Middle frontal gyrus (tissue), 1 donor: ENCODE data around the gene KRTAP4-5.
"Not testable (repeated sequence)": the region's sequence is repeated elsewhere in the genome, so short reads cannot be mapped to it uniquely, and the experiment has no call there.

Experiments
- DNase-seq: peaks from one replicate; pipeline ENCODE4 v3.0.0-alpha.2; 2015; ENCODE audit warnings: low spot score; ENCODE audit errors: extremely low spot score

Gene KRTAP4-5

GRCh38 chr17:41108728-41109386, 40.8 kb downstream of the KRTAP4-5 start:
- DNase-seq: not testable (repeated sequence)

GRCh38 chr17:41107941-41108450, 41.6 kb downstream of the KRTAP4-5 start:
- no peak for DNase-seq

DNA sequence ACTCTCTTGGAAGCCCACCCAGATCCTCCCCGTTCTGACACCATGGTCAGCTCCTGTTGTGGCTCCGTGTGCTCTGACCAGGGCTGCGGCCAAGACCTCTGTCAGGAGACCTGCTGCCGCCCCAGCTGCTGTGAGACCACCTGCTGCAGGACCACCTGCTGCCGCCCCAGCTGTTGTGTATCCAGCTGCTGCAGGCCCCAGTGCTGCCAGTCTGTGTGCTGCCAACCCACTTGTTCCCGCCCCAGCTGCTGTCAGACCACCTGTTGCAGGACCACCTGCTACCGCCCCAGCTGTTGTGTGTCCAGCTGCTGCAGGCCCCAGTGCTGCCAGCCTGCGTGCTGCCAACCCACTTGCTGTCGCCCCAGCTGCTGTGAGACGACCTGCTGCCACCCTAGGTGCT, 44.3 kb downstream of the KRTAP4-5 start, which contains the start of gene KRTAP4-9:
Gene KRTAP4-9 (plus strand): TSS at position 43 of the 400 bp plus-strand sequence. CDS start 0 bp downstream, at position 43.
- not testable (repeated sequence) for DNase-seq

GRCh38 chr17:41104386-41105038, 45.1 kb downstream of the KRTAP4-5 start:
- not testable (repeated sequence) for DNase-seq

DNA sequence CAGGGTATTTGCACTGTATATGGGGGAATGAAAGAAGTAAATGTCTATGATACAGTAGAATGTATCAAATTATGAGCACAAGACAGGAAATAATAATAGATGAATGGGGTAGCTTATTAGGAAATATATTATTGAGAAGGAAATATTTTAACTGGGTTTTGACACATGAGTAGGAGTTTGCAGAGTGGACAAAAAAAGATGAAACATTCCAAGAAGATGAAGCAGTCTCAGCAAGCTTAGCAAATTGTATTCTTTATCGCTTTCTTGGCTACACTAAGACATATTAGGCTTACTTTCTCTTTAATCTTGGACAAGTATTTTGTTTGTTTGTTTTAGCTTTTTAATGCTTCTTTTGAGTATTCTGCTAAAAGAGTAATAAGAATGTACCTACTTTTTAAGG, 45.7 kb downstream of the KRTAP4-5 start:
- DNase-seq: no peak

DNA sequence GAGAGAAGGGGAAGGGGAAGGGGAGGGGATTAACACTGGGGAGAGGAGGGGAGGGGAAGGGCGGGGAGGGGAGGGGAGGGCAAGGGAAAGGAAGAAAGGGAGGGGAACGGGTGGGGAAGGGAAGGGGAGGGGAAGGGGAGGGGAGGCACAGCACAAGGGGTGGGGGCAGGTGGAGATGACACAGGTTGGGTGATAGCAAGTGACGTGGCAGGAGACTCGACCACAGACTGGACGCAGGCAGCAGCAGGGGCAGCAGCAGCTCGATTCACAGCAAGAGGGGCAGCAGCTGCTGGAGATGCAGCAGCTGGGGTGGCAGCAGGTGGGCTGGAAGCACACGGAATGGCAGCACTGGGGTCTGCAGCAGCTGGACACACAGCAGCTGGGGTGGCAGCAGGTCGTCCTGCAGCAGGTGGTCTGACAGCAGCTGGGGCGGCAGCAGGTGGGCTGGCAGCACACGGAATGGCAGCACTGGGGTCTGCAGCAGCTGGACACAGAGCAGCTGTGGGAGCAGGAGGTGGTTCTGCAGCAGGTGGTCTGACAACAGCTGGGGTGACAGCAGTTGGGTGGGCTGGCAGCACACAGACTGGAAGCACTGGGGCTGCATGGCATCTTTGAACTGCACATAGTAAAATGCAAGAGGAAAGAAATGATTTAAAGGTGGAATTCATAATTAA, 47.9 kb downstream of the KRTAP4-5 start, which contains the start of gene KRTAP4-16:
Gene KRTAP4-16 (minus strand): TSS at position 624 of the 674 bp plus-strand sequence. CDS start 0 bp downstream, at position 624.
- DNase-seq: no peak

DNA sequence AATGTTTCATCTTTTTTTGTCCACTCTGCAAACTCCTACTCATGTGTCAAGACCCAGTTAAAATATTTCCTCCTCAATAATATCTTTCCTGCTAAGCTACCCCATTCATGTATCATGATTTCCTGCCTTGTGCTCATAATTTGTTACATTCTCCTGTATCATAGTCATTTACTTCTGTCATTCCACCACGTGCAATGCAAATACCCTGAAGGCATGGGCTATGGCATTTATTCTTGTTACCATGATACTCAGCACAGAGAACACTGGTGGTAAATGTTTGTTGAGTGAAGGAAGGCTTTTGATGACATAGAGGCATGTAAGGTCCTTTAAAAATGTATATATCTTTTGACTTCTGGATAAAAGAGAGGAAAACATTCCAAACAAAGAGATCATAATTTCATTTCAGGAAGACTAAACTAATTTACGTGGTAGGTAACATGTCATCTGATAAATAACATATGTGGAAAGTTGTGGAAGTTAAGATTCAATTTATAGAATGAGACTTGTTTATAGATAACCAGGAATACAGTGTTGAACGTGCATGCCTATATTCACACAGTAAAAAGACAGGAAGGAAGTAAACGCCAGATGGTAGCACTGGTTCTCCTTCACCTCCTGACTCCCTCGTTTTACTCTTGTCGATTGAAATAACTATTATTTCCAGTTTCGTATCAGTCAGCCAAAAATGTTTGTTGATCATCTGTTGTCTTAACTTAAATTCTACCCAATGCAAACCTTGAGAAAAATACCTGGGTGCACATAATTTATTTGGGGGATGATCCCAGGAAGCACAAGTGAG, 49.7 kb downstream of the KRTAP4-5 start:
- not testable (repeated sequence) for DNase-seq
